CD4-positive, alpha-beta T cell treated with Interleukin-17A for 1 hour (primary cell): ENCODE results near the gene BST2.

ENCODE experiments used
- DNase-seq: peaks from one replicate; pipeline ENCODE4 v3.0.0-alpha.2; 2020

The BST2 gene

GRCh38 chr19:17405250-17406045 is at the start of gene BST2:
Gene BST2 (minus strand): TSS chr19:17405630. CDS start chr19:17405575, 55 bp downstream.
- DNase-seq, result peak; percentile 85

GRCh38 chr19:17454576-17455071 is 49.2 kb upstream of the BST2 start:
- no peak for DNase-seq

- DNase-seq, result no peak
Measured at GRCh38 chr19:17451820-17452219, 46.4 kb upstream of the BST2 start.

- no peak for DNase-seq
Measured at GRCh38 chr19:17450264-17451075, 45.0 kb upstream of the BST2 start.

GRCh38 chr19:17448131-17448967 is 42.9 kb upstream of the BST2 start, which contains the start of gene TMEM221:
Gene TMEM221 (minus strand): TSS chr19:17448668. CDS start chr19:17448462, 206 bp downstream.
- DNase-seq, result peak; percentile 67

- no peak for DNase-seq
Measured at GRCh38 chr19:17447704-17448130, 42.3 kb upstream of the BST2 start.

- no peak for DNase-seq
Measured at GRCh38 chr19:17445526-17446165, 40.2 kb upstream of the BST2 start.

- peak; percentile 27 for DNase-seq
Measured at GRCh38 chr19:17441241-17442021, 36.0 kb upstream of the BST2 start.

GRCh38 chr19:17436874-17437267 is 31.4 kb upstream of the BST2 start:
- DNase-seq, result no peak

GRCh38 chr19:17436094-17436873 is 30.9 kb upstream of the BST2 start:
- DNase-seq, result no peak

GRCh38 chr19:17435218-17435617 is 29.8 kb upstream of the BST2 start:
- no peak for DNase-seq

- DNase-seq, result no peak
Measured at GRCh38 chr19:17431417-17431816, 26.0 kb upstream of the BST2 start.

- DNase-seq, result no peak
Measured at GRCh38 chr19:17429641-17430113, 24.2 kb upstream of the BST2 start.

GRCh38 chr19:17424743-17425365 is 19.4 kb upstream of the BST2 start:
- peak; percentile 26 for DNase-seq

- DNase-seq, result no peak
Measured at GRCh38 chr19:17423429-17424208, 18.2 kb upstream of the BST2 start.

- DNase-seq, result no peak
Measured at GRCh38 chr19:17421942-17422341, 16.5 kb upstream of the BST2 start.

GRCh38 chr19:17420475-17420924 is 15.1 kb upstream of the BST2 start:
- peak; percentile 28 for DNase-seq

GRCh38 chr19:17419621-17420474 is 14.4 kb upstream of the BST2 start, which contains the start of gene MVB12A:
Gene MVB12A (plus strand): TSS chr19:17420047. CDS start chr19:17420136, 89 bp downstream.
- peak; percentile 97 for DNase-seq
